Fibroblast of lung (primary cell): Measurements from ENCODE around the gene SPIRE1. TPM values are rescaled to one million over a fixed set of nuclear protein-coding genes. Genes with fewer than 3 reads are reported as not detected.
A peak's percentile ranks its signal among the peaks of the same experiment; 100 is the strongest.

Experiments
- DNase-seq, 2 donors: peaks; one replicate each; pipeline versions ENCODE4 v3.0.0 to v3.0.0-alpha.2; 2010; ENCODE audit warnings: low read depth in 2 of 2
- H2AFZ ChIP-seq: 2 replicates; pipeline ENCODE4 v1.5.1; 2012; ENCODE audit warnings: low read length, control low read depth, inconsistent platforms
- H3K27ac ChIP-seq: 2 replicates; pipeline ENCODE4 v1.5.1; 2011; ENCODE audit warnings: low read length, control low read depth; ENCODE audit not compliant: insufficient read depth
- H3K27me3 ChIP-seq: 2 replicates; pipeline ENCODE4 v1.5.1; 2011; ENCODE audit warnings: mild to moderate bottlenecking, low read length; ENCODE audit not compliant: control insufficient read depth, insufficient read depth
- H3K36me3 ChIP-seq: 2 replicates; pipeline ENCODE4 v1.5.1; 2011; ENCODE audit warnings: low read length; ENCODE audit not compliant: control insufficient read depth, insufficient read depth
- H3K4me1 ChIP-seq: 2 replicates; pipeline ENCODE4 v1.5.1; 2011; ENCODE audit warnings: low read length; ENCODE audit not compliant: control insufficient read depth, insufficient read depth; ENCODE audit errors: extremely low read depth
- H3K4me2 ChIP-seq: 2 replicates; pipeline ENCODE4 v1.5.1; 2011; ENCODE audit warnings: low read length, control low read depth; ENCODE audit not compliant: insufficient read depth; ENCODE audit errors: extremely low read depth
- H3K4me3 ChIP-seq, 4 experiments: fragments of 200-600 bp in 1 of 4; sonication (generic) in 1 of 4; replicated peaks in 1 of 4; 2 replicates each; pipeline ENCODE4 v1.5.1; 2011 to 2016; ENCODE audit warnings: low read length in 4 of 4, low read depth in 3 of 4, mild to moderate bottlenecking in 3 of 4, control low read depth in 2 of 4, inconsistent platforms in 1 of 4, mixed read lengths in 1 of 4; ENCODE audit not compliant: insufficient read depth in 1 of 4; ENCODE audit errors: control extremely low read depth in 1 of 4
- H3K79me2 ChIP-seq: 2 replicates; pipeline ENCODE4 v1.5.1; 2012; ENCODE audit warnings: mild to moderate bottlenecking, low read length, inconsistent platforms; ENCODE audit not compliant: control insufficient read depth, insufficient read depth
- H3K9ac ChIP-seq: 2 replicates; pipeline ENCODE4 v1.5.1; 2011; ENCODE audit warnings: mild to moderate bottlenecking, low read length, control low read depth; ENCODE audit not compliant: insufficient read depth
- H3K9me3 ChIP-seq: 2 replicates; pipeline ENCODE4 v1.5.1; 2012; ENCODE audit warnings: low read depth, low read length; ENCODE audit not compliant: control insufficient read depth, insufficient read depth
- H4K20me1 ChIP-seq: 2 replicates; pipeline ENCODE4 v1.5.1; 2011; ENCODE audit warnings: low read length; ENCODE audit not compliant: control insufficient read depth, insufficient read depth; ENCODE audit errors: extremely low read depth
- EZH2 ChIP-seq: IDR thresholded peaks from 2 replicates; pipeline ENCODE4 v1.5.1; 2012; ENCODE audit warnings: low read length, control low read depth, mild to moderate bottlenecking; ENCODE audit errors: missing control alignments
- polyA plus RNA-seq, 2 donors: library from polyadenylated mRNA; depleted of rRNA in 1 of 2; stranded (reverse) in 1 of 2; unstranded in 1 of 2; fragments of >200 nt; gene quantifications; 2 replicates each; pipeline ENCODE4 v1.2.1, GENCODE V29; 2011 to 2012; ENCODE audit warnings: missing spikeins in 1 of 2
- total RNA-seq: library from RNA; depleted of rRNA; stranded (reverse); fragments of >200 nt; gene quantifications from 2 replicates; pipeline ENCODE4 v1.2.1, GENCODE V29; 2014
- TF ChIP-seq, protein P1 (sequence below), 2 donors: IDR thresholded peaks in 1 of 2; conservative IDR thresholded peaks in 1 of 2; 1 replicate in 1 of 2; 2 replicates in 1 of 2; pipeline ENCODE4 v1.5.1; 2011 to 2012; ENCODE audit warnings: low read length in 2 of 2, control low read depth in 1 of 2, inconsistent platforms in 1 of 2, low read depth in 1 of 2, mild to moderate bottlenecking in 1 of 2

Gene SPIRE1
- total and polyA plus RNA-seq, 2 donors (not counting 1 experiment from before 2014, with no cell fraction given) = 19.0 to 31.0 TPM

DNA sequence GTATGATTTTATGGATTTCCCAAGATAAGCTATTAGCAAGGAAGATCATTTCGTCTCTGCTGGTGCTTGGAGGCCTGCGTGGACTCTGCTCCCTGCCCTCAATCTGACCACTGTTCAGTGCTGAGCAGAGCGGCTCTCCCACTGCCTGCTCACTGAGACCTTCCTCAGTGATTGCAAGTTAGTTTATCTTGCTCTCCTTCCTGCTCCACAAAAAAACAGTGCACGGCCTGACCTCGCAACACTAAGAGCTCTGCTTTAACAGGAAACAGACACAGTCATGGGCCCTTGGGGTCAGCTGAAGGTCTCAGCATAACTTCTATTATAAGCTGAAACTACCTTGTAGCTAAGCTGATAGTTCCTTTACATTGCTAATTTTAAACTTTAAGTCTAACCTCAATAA is 197.0 kb downstream of the SPIRE1 start:
- DNase-seq = peak in 1 of 2 donors; percentile 23
- no peak overlapping the region for H3K4me2 ChIP-seq
- no peak overlapping the region for H3K9ac ChIP-seq
- no peaks in the 10 kb centered on the region for H3K27me3 ChIP-seq
- H3K36me3 ChIP-seq = peaks cover 7% of the 10 kb centered on the region
- H3K79me2 ChIP-seq = no peaks in the 10 kb centered on the region
- no peak overlapping the region for H3K27ac ChIP-seq
- no peaks in the 10 kb centered on the region for H4K20me1 ChIP-seq
- H3K4me3 ChIP-seq = no peak overlapping the region
- H3K9me3 ChIP-seq = no peaks in the 10 kb centered on the region
- H3K4me1 ChIP-seq = no peaks in the 10 kb centered on the region
- TF ChIP-seq, protein P1, sequence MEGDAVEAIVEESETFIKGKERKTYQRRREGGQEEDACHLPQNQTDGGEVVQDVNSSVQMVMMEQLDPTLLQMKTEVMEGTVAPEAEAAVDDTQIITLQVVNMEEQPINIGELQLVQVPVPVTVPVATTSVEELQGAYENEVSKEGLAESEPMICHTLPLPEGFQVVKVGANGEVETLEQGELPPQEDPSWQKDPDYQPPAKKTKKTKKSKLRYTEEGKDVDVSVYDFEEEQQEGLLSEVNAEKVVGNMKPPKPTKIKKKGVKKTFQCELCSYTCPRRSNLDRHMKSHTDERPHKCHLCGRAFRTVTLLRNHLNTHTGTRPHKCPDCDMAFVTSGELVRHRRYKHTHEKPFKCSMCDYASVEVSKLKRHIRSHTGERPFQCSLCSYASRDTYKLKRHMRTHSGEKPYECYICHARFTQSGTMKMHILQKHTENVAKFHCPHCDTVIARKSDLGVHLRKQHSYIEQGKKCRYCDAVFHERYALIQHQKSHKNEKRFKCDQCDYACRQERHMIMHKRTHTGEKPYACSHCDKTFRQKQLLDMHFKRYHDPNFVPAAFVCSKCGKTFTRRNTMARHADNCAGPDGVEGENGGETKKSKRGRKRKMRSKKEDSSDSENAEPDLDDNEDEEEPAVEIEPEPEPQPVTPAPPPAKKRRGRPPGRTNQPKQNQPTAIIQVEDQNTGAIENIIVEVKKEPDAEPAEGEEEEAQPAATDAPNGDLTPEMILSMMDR (conservative IDR thresholded peaks at IDR 0.05 in 1 of 2, IDR thresholded peaks at IDR 0.05 in 1 of 2; ENCODE audit: low read depth in 1 of 2, low read length in 2 of 2) = no peak
- TF ChIP-seq EZH2 = no peak
- H2AFZ ChIP-seq = no peak overlapping the region

DNA sequence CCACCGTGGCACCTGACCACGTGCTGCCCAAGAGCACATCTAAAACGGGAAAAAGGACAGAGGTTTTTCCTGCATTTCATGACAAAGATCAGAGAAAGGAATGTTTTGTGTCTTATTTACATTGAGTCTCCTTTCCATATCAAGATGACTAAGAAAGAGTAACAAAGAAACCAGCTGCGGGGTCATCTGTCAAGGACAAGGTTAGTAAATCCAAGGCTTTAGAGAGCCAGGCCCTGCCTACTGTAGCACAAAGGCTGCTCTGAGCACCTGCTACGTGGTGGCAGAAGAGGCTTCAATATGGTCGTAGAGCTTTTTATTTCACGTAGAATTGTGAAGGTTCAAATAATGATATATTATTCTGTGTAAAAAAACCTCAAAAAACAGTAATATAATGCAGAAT is 199.1 kb downstream of the SPIRE1 start:
- no peaks in the 10 kb centered on the region for H4K20me1 ChIP-seq
- H3K36me3 ChIP-seq = peaks cover 7% of the 10 kb centered on the region
- H3K79me2 ChIP-seq = no peaks in the 10 kb centered on the region
- no peaks in the 10 kb centered on the region for H3K9me3 ChIP-seq
- no peak for DNase-seq
- no peak overlapping the region for H3K4me3 ChIP-seq
- H3K9ac ChIP-seq = no peak overlapping the region
- TF ChIP-seq EZH2 = no peak
- TF ChIP-seq, protein P1 (conservative IDR thresholded peaks at IDR 0.05 in 1 of 2, IDR thresholded peaks at IDR 0.05 in 1 of 2; ENCODE audit: low read depth in 1 of 2, low read length in 2 of 2) = no peak
- H3K4me2 ChIP-seq = no peak overlapping the region
- no peak overlapping the region for H3K27ac ChIP-seq
- no peaks in the 10 kb centered on the region for H3K4me1 ChIP-seq
- no peaks in the 10 kb centered on the region for H3K27me3 ChIP-seq
- H2AFZ ChIP-seq = no peak overlapping the region

DNA sequence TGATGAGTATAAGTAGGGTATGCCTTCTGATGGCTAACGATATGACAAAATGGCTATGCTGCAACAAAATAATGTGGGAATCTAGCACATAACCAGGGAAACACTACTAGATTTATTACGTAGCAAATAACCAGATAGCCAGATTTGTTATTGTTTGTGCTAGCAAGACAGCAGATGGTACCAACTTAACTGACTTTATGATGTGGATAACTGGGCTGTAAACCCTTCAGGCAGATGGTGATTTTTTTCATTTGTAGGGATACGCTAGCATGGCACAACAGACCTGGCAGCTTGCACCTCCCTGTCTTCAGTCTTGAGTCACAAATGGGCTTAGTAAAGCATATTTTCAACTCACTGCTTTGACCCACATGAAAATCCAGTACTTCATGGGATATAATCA is 201.5 kb downstream of the SPIRE1 start:
- DNase-seq = no peak
- no peak overlapping the region for H3K27ac ChIP-seq

More for the DNA sequence above, 201.5 kb downstream of the SPIRE1 start:
- no peak overlapping the region for H3K4me2 ChIP-seq
- H3K9ac ChIP-seq = no peak overlapping the region
- peaks cover 7% of the 10 kb centered on the region for H3K36me3 ChIP-seq
- no peaks in the 10 kb centered on the region for H3K4me1 ChIP-seq
- no peak for TF ChIP-seq EZH2
- TF ChIP-seq, protein P1 (conservative IDR thresholded peaks at IDR 0.05 in 1 of 2, IDR thresholded peaks at IDR 0.05 in 1 of 2; ENCODE audit: low read depth in 1 of 2, low read length in 2 of 2) = no peak
- no peaks in the 10 kb centered on the region for H3K27me3 ChIP-seq
- no peaks in the 10 kb centered on the region for H3K9me3 ChIP-seq
- H2AFZ ChIP-seq = no peak overlapping the region
- H3K4me3 ChIP-seq = no peak overlapping the region
- no peaks in the 10 kb centered on the region for H4K20me1 ChIP-seq
- no peaks in the 10 kb centered on the region for H3K79me2 ChIP-seq
